ENCODE data around the gene ALDH3A1.

DNA sequence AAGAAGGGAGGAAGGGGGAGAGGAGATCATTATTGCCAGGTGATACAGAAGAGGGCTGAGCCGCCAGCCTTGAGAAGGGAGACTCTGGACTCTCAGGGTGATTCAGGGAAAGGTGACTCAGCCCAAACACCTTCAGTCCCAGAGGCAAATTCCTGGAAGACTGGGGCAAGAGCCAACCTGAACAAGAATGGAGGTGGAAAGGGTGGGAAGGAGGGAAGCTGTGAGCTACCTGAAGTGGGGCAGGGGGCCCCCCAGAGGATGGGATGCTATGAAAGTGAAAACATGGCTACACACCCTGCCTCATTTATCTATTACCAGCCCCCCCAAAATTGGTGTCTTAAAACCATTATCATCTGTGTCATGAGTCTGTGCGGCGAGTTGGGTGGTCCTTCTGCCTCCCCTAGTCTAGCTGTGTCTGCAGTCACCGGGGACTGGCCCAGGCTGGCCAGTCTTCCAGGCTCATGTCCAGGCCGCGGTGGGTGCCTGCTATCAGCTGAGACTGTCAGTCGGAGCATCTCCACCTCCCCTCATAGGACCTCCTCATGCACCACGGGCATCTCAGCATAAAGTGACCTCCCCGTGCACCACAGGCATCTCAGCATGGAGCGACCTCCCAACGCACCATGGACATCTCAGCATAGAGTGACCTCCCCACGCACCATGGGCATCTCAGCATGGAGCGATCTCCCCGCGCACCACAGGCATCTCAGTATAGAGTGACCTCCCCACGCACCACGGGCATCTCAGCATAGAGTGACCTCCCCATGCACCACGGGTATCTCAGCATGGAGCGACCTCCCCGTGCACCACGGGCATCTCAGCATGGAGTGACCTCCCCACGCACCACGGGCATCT lies 28.5 kb downstream of the ALDH3A1 start:
- TF ChIP-seq YY1 (IDR thresholded peaks at IDR 0.05; ENCODE audit: insufficient read depth, insufficient read length) (no peak), ZNF274 (IDR thresholded peaks at IDR 0.05; ENCODE audit: low read depth, low read length) (no peak)

Measured in NT2/D1 (cell line).